HepG2 (cell line): ENCODE data around the gene TFPI. TPM values are rescaled to one million over a fixed set of nuclear protein-coding genes. Genes with fewer than 3 reads are reported as not detected.
A peak's percentile ranks its signal among the peaks of the same experiment; 100 is the strongest.
"Not testable (repeated sequence)": the region's sequence is repeated elsewhere in the genome, so short reads cannot be mapped to it uniquely, and the experiment has no call there.

Experiments
- ARNT2 ChIP-seq: sonication (generic); formaldehyde crosslinking; IDR thresholded peaks from 2 replicates; pipeline ENCODE4 v1.8.0; 2022; ENCODE audit warnings: mild to moderate bottlenecking, low read depth, missing genetic modification reagents, moderate library complexity
- ATF2 ChIP-seq: sonication (generic); formaldehyde crosslinking; IDR thresholded peaks from 2 replicates; pipeline ENCODE4 v1.4.0; 2020; ENCODE audit warnings: missing genetic modification reagents
- BCL3 ChIP-seq: sonication (generic); formaldehyde crosslinking; IDR thresholded peaks from 2 replicates; pipeline ENCODE4 v1.5.1; 2020; ENCODE audit warnings: mild to moderate bottlenecking, missing genetic modification reagents, moderate library complexity
- CEBPG ChIP-seq: IDR thresholded peaks from 2 replicates; pipeline ENCODE4 v1.6.1; 2016
- GATAD1 ChIP-seq: IDR thresholded peaks from 2 replicates; pipeline ENCODE4 v1.6.1; 2016; ENCODE audit warnings: missing genetic modification reagents, missing compliant biosample characterization
- MXD4 ChIP-seq: IDR thresholded peaks from 2 replicates; pipeline ENCODE4 v1.6.1; 2016; ENCODE audit warnings: mild to moderate bottlenecking, missing biosample characterization, missing genetic modification reagents
- NR2F6 ChIP-seq, 2 experiments: IDR thresholded peaks; 2 replicates each; pipeline ENCODE4 v1.6.1; 2016; ENCODE audit warnings: antibody characterized with exemption in 1 of 2, mild to moderate bottlenecking in 1 of 2
- POLR2A ChIP-seq, 2 experiments: IDR thresholded peaks; 2 replicates each; pipeline ENCODE4 v1.6.1; 2011; ENCODE audit warnings: low read depth in 2 of 2, low read length in 2 of 2, mild to moderate bottlenecking in 1 of 2, moderate library complexity in 1 of 2; ENCODE audit not compliant: insufficient read depth in 1 of 2
- RAD21 ChIP-seq: fragments of 450-650 bp; formaldehyde crosslinking; IDR thresholded peaks from 2 replicates; pipeline ENCODE4 v1.5.0; 2020; ENCODE audit warnings: mild to moderate bottlenecking
- REST ChIP-seq, 2 experiments: IDR thresholded peaks; 2 replicates each; pipeline ENCODE4 v1.6.1; 2011 to 2012; ENCODE audit warnings: low read length in 2 of 2, borderline replicate concordance in 1 of 2, low read depth in 1 of 2, mild to moderate bottlenecking in 1 of 2, moderate library complexity in 1 of 2
- TAF1 ChIP-seq: sonication (generic); formaldehyde crosslinking; IDR thresholded peaks from 2 replicates; pipeline ENCODE4 v1.4.0; 2020; ENCODE audit warnings: missing genetic modification reagents
- THAP11 ChIP-seq: IDR thresholded peaks from 2 replicates; pipeline ENCODE4 v1.6.1; 2016; ENCODE audit warnings: missing biosample characterization, missing genetic modification reagents
- TMF1 ChIP-seq: sonication (generic); formaldehyde crosslinking; IDR thresholded peaks from 2 replicates; pipeline ENCODE4 v1.8.1; 2022; ENCODE audit warnings: low read depth, missing genetic modification reagents
- YEATS2 ChIP-seq: sonication (generic); formaldehyde crosslinking; IDR thresholded peaks from 2 replicates; pipeline ENCODE4 v1.4.0; 2020; ENCODE audit warnings: missing genetic modification reagents, borderline replicate concordance
- ZC3H13 ChIP-seq: sonication (generic); formaldehyde crosslinking; IDR thresholded peaks from 2 replicates; pipeline ENCODE4 v1.8.1; 2023; ENCODE audit warnings: mild to moderate bottlenecking, missing genetic modification reagents, moderate library complexity
- ZNF317 ChIP-seq: sonication (generic); formaldehyde crosslinking; IDR thresholded peaks from 2 replicates; pipeline ENCODE4 v1.5.0; 2020; ENCODE audit warnings: mild to moderate bottlenecking, missing genetic modification reagents
- ZNF33B ChIP-seq: sonication (generic); formaldehyde crosslinking; IDR thresholded peaks from 2 replicates; pipeline ENCODE4 v1.5.1; 2020; ENCODE audit warnings: mild to moderate bottlenecking, missing genetic modification reagents
- ZNF512B ChIP-seq: sonication (generic); formaldehyde crosslinking; IDR thresholded peaks from 2 replicates; pipeline ENCODE4 v1.5.1; 2020; ENCODE audit warnings: missing genetic modification reagents, mild to moderate bottlenecking, borderline replicate concordance
- ZSCAN9 ChIP-seq: IDR thresholded peaks from 2 replicates; pipeline ENCODE4 v1.6.1; 2016; ENCODE audit warnings: borderline replicate concordance
- polyA plus RNA-seq, 8 experiments: library from polyadenylated mRNA; depleted of rRNA in 3 of 8; stranded (reverse) in 7 of 8; unstranded in 1 of 8; fragments of >200 nt; fragmentation: Illumina TruSeq in 4 of 8; extraction: Trizol in 4 of 8; gene quantifications; 2 replicates each; pipeline versions ENCODE4 v1.2.1 to v1.2.3, GENCODE V29; 2011 to 2016; ENCODE audit warnings: low read depth in 4 of 8, missing spikeins in 1 of 8, mixed read lengths in 1 of 8; ENCODE audit not compliant: insufficient read depth in 1 of 8
- total RNA-seq, 5 experiments: library from RNA; depleted of rRNA; stranded (reverse); fragments of >200 nt; fragmentation: Illumina TruSeq; extraction: Trizol; gene quantifications; 2 replicates each; pipeline ENCODE4 v1.2.3, GENCODE V29; 2016; ENCODE audit warnings: low read depth in 1 of 5

TFPI gene
- total and polyA plus RNA-seq, 2 of the 13 experiments (the other 11 are each of a cell fraction or from before 2014, with no cell fraction given): 301 to 436 TPM

- TF ChIP-seq ZNF317 (CRISPR knock-in tag): peak; percentile 60; the same call in 1 of the 2 replicates
- peak; percentile 52; the same call in 1 of the 2 replicates for TF ChIP-seq THAP11
- TF ChIP-seq ZC3H13 (CRISPR knock-in tag): peak; percentile 56; the same call in 1 of the 2 replicates
- not testable (repeated sequence) for TF ChIP-seq NR2F6 (IDR thresholded peaks at IDR 0.05)
- peak; percentile 43; the same call in 1 of the 2 replicates for TF ChIP-seq NR2F6 (CRISPR knock-in tag; IDR thresholded peaks at IDR 0.05)
- TF ChIP-seq TMF1 (CRISPR knock-in tag): 0 out of 2 replicates have a peak, but pooled peaks have one; percentile 25
- 0 out of 2 replicates have a peak, but pooled peaks have one; percentile 13 for TF ChIP-seq RAD21 (CRISPR knock-in tag)
- TF ChIP-seq MXD4: peak; percentile 52; the same call in 1 of the 2 replicates
- TF ChIP-seq BCL3 (CRISPR knock-in tag): peak; percentile 48; the same call in 1 of the 2 replicates
- 0 out of 2 replicates have a peak, but pooled peaks have one; percentile 74 for TF ChIP-seq ZNF512B
- TF ChIP-seq GATAD1: peak; percentile 60; the same call in 1 of the 2 replicates
- peak; percentile 56; the same call in 1 of the 2 replicates for TF ChIP-seq ZSCAN9 (CRISPR knock-in tag)
- 0 out of 2 replicates have a peak, but pooled peaks have one; percentile 61 for TF ChIP-seq ZNF33B (CRISPR knock-in tag)
- 0 out of 2 replicates have a peak, but pooled peaks have one; percentile 25 for TF ChIP-seq ATF2 (CRISPR knock-in tag)
- peak; percentile 60; the same call in 1 of the 2 replicates for TF ChIP-seq YEATS2 (CRISPR knock-in tag)
- TF ChIP-seq POLR2A (IDR thresholded peaks at IDR 0.05; ENCODE audit: insufficient read depth in 1 of 2, low read depth in 2 of 2, low read length in 2 of 2): peak; percentile 61 to 82
- peak in 1 of 2 experiments; percentile 69; a peak in 1 of 4 replicates for TF ChIP-seq REST (IDR thresholded peaks at IDR 0.05; ENCODE audit: borderline replicate concordance in 1 of 2, low read depth in 1 of 2, low read length in 2 of 2)
- peak; percentile 26; the same call in 1 of the 2 replicates for TF ChIP-seq ARNT2 (CRISPR knock-in tag)
- 0 out of 2 replicates have a peak, but pooled peaks have one; percentile 8 for TF ChIP-seq CEBPG (CRISPR knock-in tag)
- TF ChIP-seq TAF1 (CRISPR knock-in tag): peak; percentile 96
These were observed 40.6 kb downstream of the TFPI start (continued) for GRCh38 chr2:187513460-187514234.
